Neural progenitor cell (in vitro differentiated cells): ENCODE data around the gene MAST3. TPM values are rescaled to one million over a fixed set of nuclear protein-coding genes. Genes with fewer than 3 reads are reported as not detected.

Experiments
- DNase-seq: peaks from one replicate; pipeline ENCODE4 v3.0.0-alpha.2; 2016; ENCODE audit warnings: low spot score
- H2AFZ ChIP-seq: fragments of 200-600 bp; sonication (generic); replicated peaks from 2 replicates; pipeline ENCODE4 v1.6.1; 2016; ENCODE audit warnings: antibody characterized with exemption
- H3F3A ChIP-seq: fragments of 200-600 bp; sonication (generic); 2 replicates; pipeline ENCODE4 v1.6.1; 2016; ENCODE audit warnings: antibody characterized with exemption, low read depth
- H3K27ac ChIP-seq: fragments of 200-600 bp; sonication (generic); 2 replicates; pipeline ENCODE4 v1.5.1; 2016; ENCODE audit warnings: mild to moderate bottlenecking
- H3K27me3 ChIP-seq: fragments of 200-600 bp; sonication (generic); 2 replicates; pipeline ENCODE4 v1.6.1; 2016; ENCODE audit warnings: mild to moderate bottlenecking, moderate library complexity
- H3K36me3 ChIP-seq: fragments of 200-600 bp; sonication (generic); 2 replicates; pipeline ENCODE4 v1.5.1; 2016
- H3K4me1 ChIP-seq: fragments of 200-600 bp; sonication (generic); 2 replicates; pipeline ENCODE4 v1.6.1; 2016; ENCODE audit warnings: mixed run types
- H3K4me2 ChIP-seq: fragments of 200-600 bp; sonication (generic); 2 replicates; pipeline ENCODE4 v1.6.1; 2016
- H3K4me3 ChIP-seq: fragments of 200-600 bp; sonication (generic); 2 replicates; pipeline ENCODE4 v1.5.1; 2016
- H3K79me2 ChIP-seq: fragments of 200-600 bp; sonication (generic); 2 replicates; pipeline ENCODE4 v1.6.1; 2016; ENCODE audit warnings: low read depth
- H3K9ac ChIP-seq: fragments of 200-600 bp; sonication (generic); 2 replicates; pipeline ENCODE4 v1.6.1; 2016
- H3K9me3 ChIP-seq: fragments of 200-600 bp; sonication (generic); 2 replicates; pipeline ENCODE4 v1.5.1; 2016; ENCODE audit warnings: low read depth
- H4K20me1 ChIP-seq: fragments of 200-600 bp; sonication (generic); 2 replicates; pipeline ENCODE4 v1.6.1; 2016; ENCODE audit warnings: low read depth
- H3K27ac Mint-ChIP-seq: 3 replicates; pipeline ENCODE4 v1.8.0; 2021; ENCODE audit warnings: mixed read lengths
- H3K27me3 Mint-ChIP-seq: 2 replicates; pipeline ENCODE4 v1.8.0; 2022; ENCODE audit warnings: low read depth, mild to moderate bottlenecking, inconsistent platforms, moderate library complexity, mixed read lengths; ENCODE audit not compliant: insufficient read depth
- H3K36me3 Mint-ChIP-seq: 3 replicates; pipeline ENCODE4 v1.8.0; 2021; ENCODE audit warnings: mixed read lengths
- H3K4me1 Mint-ChIP-seq: 3 replicates; pipeline ENCODE4 v1.8.0; 2021; ENCODE audit warnings: mixed read lengths
- H3K4me3 Mint-ChIP-seq: 3 replicates; pipeline ENCODE4 v1.8.0; 2021; ENCODE audit warnings: mild to moderate bottlenecking, moderate library complexity, mixed read lengths
- H3K9me3 Mint-ChIP-seq: 3 replicates; pipeline ENCODE4 v1.8.0; 2020; ENCODE audit warnings: mixed read lengths
- EZH2 ChIP-seq: fragments of 200-600 bp; sonication (generic); IDR thresholded peaks from 2 replicates; pipeline ENCODE4 v1.6.1; 2017; ENCODE audit warnings: antibody characterized with exemption, mild to moderate bottlenecking, moderate library complexity
- EZH2phosphoT487 ChIP-seq: fragments of 200-600 bp; sonication (generic); IDR thresholded peaks from 2 replicates; pipeline ENCODE4 v1.6.1; 2017; ENCODE audit warnings: antibody characterized with exemption
- total RNA-seq: library from RNA; depleted of rRNA; stranded (reverse); fragments of >200 nt; gene quantifications from 2 replicates; pipeline ENCODE4 v1.2.3, GENCODE V29; 2015; ENCODE audit warnings: low replicate concordance
- TF ChIP-seq, protein P1 (sequence below): fragments of 200-600 bp; sonication (generic); IDR thresholded peaks from 2 replicates; pipeline ENCODE4 v1.5.1; 2017; ENCODE audit warnings: antibody characterized with exemption, mild to moderate bottlenecking

The MAST3 gene
- 2.1 and 5.1 TPM in 2 replicates for total RNA-seq

DNA sequence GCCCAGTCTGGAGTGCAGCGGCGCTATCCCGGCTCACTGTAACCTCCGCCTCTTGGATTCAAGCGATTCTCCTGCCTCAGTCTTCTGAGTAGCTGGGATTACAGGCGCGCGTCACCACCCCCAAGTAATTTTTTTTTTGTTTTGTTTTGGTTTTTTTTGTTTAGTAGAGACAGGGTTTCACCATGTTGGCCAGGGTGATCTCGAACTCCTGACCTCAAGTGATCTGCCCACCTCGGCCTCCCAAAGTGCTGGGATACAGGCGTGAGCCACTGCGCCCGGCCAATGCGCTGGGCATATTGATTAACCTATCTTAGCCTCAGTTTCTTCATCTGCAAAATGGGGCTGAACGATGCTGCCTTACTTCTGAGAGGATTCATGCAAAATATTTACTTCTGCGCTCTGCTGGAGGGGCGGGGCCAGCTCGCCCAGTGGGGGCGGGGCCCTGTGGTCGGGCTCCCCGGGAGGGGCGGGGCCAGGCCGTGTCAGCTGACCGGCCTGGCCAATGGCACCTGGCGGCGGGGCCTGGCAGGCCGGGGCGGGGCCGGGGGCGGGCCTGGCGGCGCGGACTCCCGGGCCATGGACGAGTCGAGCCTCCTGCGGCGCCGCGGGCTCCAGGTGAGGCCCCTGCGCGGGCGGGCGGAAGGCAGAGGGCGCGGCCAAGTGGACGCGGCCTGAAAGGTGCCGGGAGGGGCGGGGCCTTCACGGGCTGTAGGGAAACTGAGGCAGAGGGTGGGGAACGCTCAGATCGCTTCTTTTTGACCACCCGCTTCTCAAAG is at the start of gene MAST3:
MAST3 (plus strand) TSS at position 562 of the 776 bp plus-strand sequence; CDS start at position 577, 15 bp downstream.
- Histone ChIP-seq H3K9ac (no peak within 1 kb of the TSS), H3K4me1 (peaks cover 13% of the 10 kb centered on the region), H3K27me3 (peaks cover 30% of the 10 kb centered on the region), H3K4me2 (peak within 1 kb of the TSS; percentile 71), H4K20me1 (no peaks in the 10 kb centered on the region), H3K27ac (no peak within 1 kb of the TSS), H3F3A (peaks cover 38% of the 10 kb centered on the region), H3K36me3 (no peaks in the 10 kb centered on the region), H3K79me2 (no peaks in the 10 kb centered on the region), H3K9me3 (no peaks in the 10 kb centered on the region), H2AFZ (no peak within 1 kb of the TSS), H3K4me3 (peak within 1 kb of the TSS; percentile 46)
- DNase-seq = peak; percentile 91
- no peaks in the 10 kb centered on the region for H3K36me3 Mint-ChIP-seq
- peaks cover 23% of the 10 kb centered on the region for H3K4me1 Mint-ChIP-seq
- TF ChIP-seq EZH2 (no peak), EZH2phosphoT487 (no peak)
- TF ChIP-seq, protein P1, sequence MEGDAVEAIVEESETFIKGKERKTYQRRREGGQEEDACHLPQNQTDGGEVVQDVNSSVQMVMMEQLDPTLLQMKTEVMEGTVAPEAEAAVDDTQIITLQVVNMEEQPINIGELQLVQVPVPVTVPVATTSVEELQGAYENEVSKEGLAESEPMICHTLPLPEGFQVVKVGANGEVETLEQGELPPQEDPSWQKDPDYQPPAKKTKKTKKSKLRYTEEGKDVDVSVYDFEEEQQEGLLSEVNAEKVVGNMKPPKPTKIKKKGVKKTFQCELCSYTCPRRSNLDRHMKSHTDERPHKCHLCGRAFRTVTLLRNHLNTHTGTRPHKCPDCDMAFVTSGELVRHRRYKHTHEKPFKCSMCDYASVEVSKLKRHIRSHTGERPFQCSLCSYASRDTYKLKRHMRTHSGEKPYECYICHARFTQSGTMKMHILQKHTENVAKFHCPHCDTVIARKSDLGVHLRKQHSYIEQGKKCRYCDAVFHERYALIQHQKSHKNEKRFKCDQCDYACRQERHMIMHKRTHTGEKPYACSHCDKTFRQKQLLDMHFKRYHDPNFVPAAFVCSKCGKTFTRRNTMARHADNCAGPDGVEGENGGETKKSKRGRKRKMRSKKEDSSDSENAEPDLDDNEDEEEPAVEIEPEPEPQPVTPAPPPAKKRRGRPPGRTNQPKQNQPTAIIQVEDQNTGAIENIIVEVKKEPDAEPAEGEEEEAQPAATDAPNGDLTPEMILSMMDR = no peak
- H3K4me3 Mint-ChIP-seq = peak within 1 kb of the TSS; percentile 80
- no peaks in the 10 kb centered on the region for H3K9me3 Mint-ChIP-seq
- peaks cover 22% of the 10 kb centered on the region for H3K27me3 Mint-ChIP-seq
- H3K27ac Mint-ChIP-seq = no peak within 1 kb of the TSS

DNA sequence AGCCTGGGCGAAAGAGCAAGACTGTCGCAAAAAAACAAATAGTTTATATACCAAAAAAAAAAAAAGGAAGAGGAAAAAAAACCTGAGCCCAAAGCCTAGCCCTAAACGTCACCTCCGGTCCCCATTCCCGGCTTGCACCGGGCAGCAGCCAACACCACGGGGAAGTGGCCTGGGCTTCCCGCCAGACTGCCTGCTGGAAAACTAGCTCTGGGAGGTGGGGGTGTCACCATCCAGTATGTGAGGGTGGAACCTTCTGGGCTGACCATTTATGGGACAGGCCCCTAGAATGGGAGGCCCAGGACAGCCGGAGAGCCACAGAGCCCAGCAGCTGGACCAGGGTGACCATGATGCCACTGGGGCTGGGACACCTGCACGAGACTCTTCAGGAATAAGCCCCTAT is 48.2 kb upstream of the MAST3 start:
- no peaks in the 10 kb centered on the region for H3K9me3 Mint-ChIP-seq
- Histone ChIP-seq H2AFZ (no peak overlapping the region), H3K27ac (no peak overlapping the region), H3K4me2 (no peak overlapping the region), H3K27me3 (no peaks in the 10 kb centered on the region), H3K4me3 (no peak overlapping the region), H3K36me3 (no peaks in the 10 kb centered on the region), H3K9ac (no peak overlapping the region), H3K79me2 (no peaks in the 10 kb centered on the region), H4K20me1 (no peaks in the 10 kb centered on the region), H3K4me1 (no peaks in the 10 kb centered on the region), H3K9me3 (no peaks in the 10 kb centered on the region), H3F3A (no peaks in the 10 kb centered on the region)
- peaks cover 3% of the 10 kb centered on the region for H3K4me1 Mint-ChIP-seq
- DNase-seq = no peak
- peaks cover 10% of the 10 kb centered on the region for H3K27me3 Mint-ChIP-seq
- no peaks in the 10 kb centered on the region for H3K36me3 Mint-ChIP-seq
- TF ChIP-seq, protein P1 = no peak
- no peak for TF ChIP-seq EZH2phosphoT487
- no peak for TF ChIP-seq EZH2
- no peak overlapping the region for H3K27ac Mint-ChIP-seq
- H3K4me3 Mint-ChIP-seq = no peak overlapping the region

DNA sequence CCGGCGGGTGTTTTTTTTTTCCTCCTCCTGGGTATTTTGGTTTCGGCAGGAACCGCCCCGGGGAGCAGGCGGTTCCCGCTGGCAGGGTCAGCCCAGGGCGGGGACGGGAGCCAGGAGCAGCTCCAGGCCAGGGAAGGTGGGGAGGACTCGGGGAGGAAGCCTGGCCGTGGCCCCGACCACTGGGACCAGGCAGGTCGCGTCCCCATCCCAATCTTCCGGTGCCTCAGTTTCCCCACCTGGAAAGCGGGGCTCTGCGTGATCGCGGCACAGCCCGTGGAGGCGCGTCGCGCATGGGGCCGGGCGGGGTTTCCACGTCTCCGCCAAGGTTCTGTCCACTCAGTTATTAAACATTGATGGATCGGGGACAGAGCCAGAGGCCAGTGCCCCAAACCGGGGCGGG is 45.7 kb upstream of the MAST3 start:
- H3K4me2 ChIP-seq = no peak overlapping the region
- H3F3A ChIP-seq = no peaks in the 10 kb centered on the region
- no peaks in the 10 kb centered on the region for H3K36me3 Mint-ChIP-seq
- H3K27ac Mint-ChIP-seq = no peak overlapping the region
- no peaks in the 10 kb centered on the region for H4K20me1 ChIP-seq
- H3K9me3 Mint-ChIP-seq = no peaks in the 10 kb centered on the region
- peaks cover 3% of the 10 kb centered on the region for H3K4me1 Mint-ChIP-seq
- no peaks in the 10 kb centered on the region for H3K36me3 ChIP-seq
- no peaks in the 10 kb centered on the region for H3K79me2 ChIP-seq
- no peaks in the 10 kb centered on the region for H3K9me3 ChIP-seq
- H3K4me1 ChIP-seq = no peaks in the 10 kb centered on the region
- H3K27me3 Mint-ChIP-seq = peaks cover 10% of the 10 kb centered on the region
- H3K27me3 ChIP-seq = no peaks in the 10 kb centered on the region
- no peak overlapping the region for H3K9ac ChIP-seq
- H2AFZ ChIP-seq = no peak overlapping the region
- TF ChIP-seq EZH2phosphoT487 (no peak), EZH2 (no peak)
- TF ChIP-seq, protein P1 = no peak
- DNase-seq = no peak
- no peak overlapping the region for H3K27ac ChIP-seq
- H3K4me3 ChIP-seq = no peak overlapping the region
- no peak overlapping the region for H3K4me3 Mint-ChIP-seq
